Spleen (tissue), 11 donors: ENCODE data around the gene FHL2. TPM values are rescaled to one million over a fixed set of nuclear protein-coding genes. Genes with fewer than 3 reads are reported as not detected.

Source experiments
- DNase-seq: peaks from one replicate; pipeline ENCODE4 v3.0.0-alpha.2; 2020
- H3K27ac ChIP-seq, 8 donors: fragments of 200-600 bp; sonication (generic) in 7 of 8; 1 replicate in 4 of 8; 2 replicates in 4 of 8; pipeline versions ENCODE4 v1.5.0 to v1.8.0; 2016 to 2021; ENCODE audit warnings: inconsistent platforms in 4 of 8, mild to moderate bottlenecking in 4 of 8, moderate library complexity in 1 of 8
- H3K27me3 ChIP-seq, 7 donors: fragments of 200-600 bp; sonication (generic) in 6 of 7; replicated peaks in 1 of 7; 1 replicate in 4 of 7; 2 replicates in 3 of 7; pipeline versions ENCODE4 v1.5.0 to v1.8.0; 2016 to 2021; ENCODE audit warnings: inconsistent platforms in 3 of 7, mild to moderate bottlenecking in 1 of 7
- H3K36me3 ChIP-seq, 6 donors: fragments of 200-600 bp; sonication (generic) in 5 of 6; 1 replicate in 4 of 6; 2 replicates in 2 of 6; pipeline versions ENCODE4 v1.5.0 to v1.8.0; 2016 to 2021; ENCODE audit warnings: inconsistent platforms in 2 of 6
- H3K4me1 ChIP-seq, 6 donors: fragments of 200-600 bp; sonication (generic) in 5 of 6; 1 replicate in 3 of 6; 2 replicates in 3 of 6; pipeline versions ENCODE4 v1.5.0 to v1.8.0; 2016 to 2021; ENCODE audit warnings: inconsistent platforms in 3 of 6
- H3K4me3 ChIP-seq, 8 donors: fragments of 200-600 bp; sonication (generic) in 7 of 8; 1 replicate in 4 of 8; 2 replicates in 4 of 8; pipeline versions ENCODE4 v1.5.0 to v1.8.0; 2016 to 2021; ENCODE audit warnings: inconsistent platforms in 4 of 8, mild to moderate bottlenecking in 4 of 8, moderate library complexity in 2 of 8
- H3K9me3 ChIP-seq, 8 donors: fragments of 200-600 bp; sonication (generic) in 7 of 8; 1 replicate in 4 of 8; 2 replicates in 4 of 8; pipeline versions ENCODE4 v1.5.0 to v1.8.0; 2016 to 2021; ENCODE audit warnings: inconsistent platforms in 4 of 8
- POLR2A ChIP-seq, 3 donors: fragments of 450-650 bp; IDR thresholded peaks; one replicate each; pipeline ENCODE4 v1.5.1; 2017; ENCODE audit warnings: antibody characterized with exemption in 3 of 3, mild to moderate bottlenecking in 1 of 3
- POLR2AphosphoS5 ChIP-seq, 3 donors: sonication (generic); formaldehyde crosslinking; IDR thresholded peaks; one replicate each; pipeline ENCODE4 v1.5.1; 2017; ENCODE audit warnings: antibody characterized with exemption in 3 of 3
- WGBS, 5 donors: extraction: QIAGEN DNeasy Blood & Tissue Kit in 3 of 5; methylation state at CpG; one replicate each; pipeline versions ENCODE4 v1.1.5 to v1.1.7; 2013 to 2018; 5-methylcytosine and 5-hydroxymethylcytosine counted together
- intact Hi-C: fragments of 100-400 bp; cut with DNase I; formaldehyde crosslinking; loops from one replicate; pipeline ENCODE4 v1.15.0; 2023; ENCODE audit warnings: low total_unique reads
- polyA plus RNA-seq, 3 donors: library from polyadenylated mRNA; stranded (reverse); fragments of 200-250 nt; gene quantifications; one replicate each; pipeline ENCODE4 v1.2.1, GENCODE V29; 2013
- total RNA-seq, 7 donors: library from RNA; depleted of rRNA in 3 of 7; stranded (reverse); fragments of >200 nt in 3 of 7; fragmentation: NEBNext Ultra II Directional in 4 of 7; extraction: Animal tissue kit (Norgen Biotek cat#: 25700) in 4 of 7; gene quantifications; one replicate each; pipeline versions ENCODE4 v1.1.0 to v1.2.1, GENCODE V29; 2016 to 2021
- TF ChIP-seq, protein P1 (sequence below), 11 experiments: fragments of 200-600 bp in 7 of 11; fragments of 450-650 bp in 4 of 11; sonication (generic) in 4 of 11; IDR thresholded peaks in 8 of 11; conservative IDR thresholded peaks in 3 of 11; 1 replicate in 7 of 11; 2 replicates in 4 of 11; pipeline versions ENCODE4 v1.4.0 to v1.8.0; 2016 to 2021; ENCODE audit warnings: antibody characterized with exemption in 11 of 11, inconsistent platforms in 4 of 11, mild to moderate bottlenecking in 1 of 11
- donor health status: healthy with polysubstance abuse.
- donor health status: DM: no; HTN: no; CAD: no; lungs with moderate emphysema.
- donor health status: DM: no; HTN: no; CAD: no.
- donor health status: Bipolar disorder and iron deficiency.
- donor health status: healthy.
- donor health status: DM: no; HTN: no; CAD: no.
- donor health status: DM: yes; HTN: yes; CAD: no.

FHL2 gene
- total and polyA plus RNA-seq, 10 donors, result 6.8 to 27.4 (median 18.9) TPM

DNA sequence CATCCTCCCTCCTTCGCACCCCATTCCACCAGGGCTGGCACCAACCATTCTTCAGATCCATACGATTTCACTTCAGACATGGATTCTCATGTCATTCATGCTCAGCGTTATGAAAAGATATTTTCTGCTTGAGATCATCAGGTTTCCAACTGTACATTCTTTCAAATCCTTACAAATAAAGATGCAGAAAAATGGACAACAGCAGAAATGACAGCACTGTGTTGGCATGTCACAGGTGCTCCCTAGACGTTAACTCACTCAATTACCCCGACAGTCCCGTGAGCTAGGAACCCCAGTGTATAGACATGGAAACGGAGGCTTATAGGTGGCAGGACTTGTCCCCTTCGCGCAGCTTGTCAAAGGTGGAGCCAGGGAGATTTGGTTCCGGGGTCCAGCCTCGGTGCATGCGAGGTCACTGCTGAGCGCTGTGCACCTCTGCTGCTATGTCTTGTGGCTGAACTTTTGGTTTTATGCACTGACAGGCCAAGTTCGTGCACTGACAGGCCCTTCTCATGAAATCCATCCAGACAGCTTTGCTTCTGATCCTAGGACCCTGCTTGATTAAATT, 17.7 kb downstream of the FHL2 start:
- peaks cover 0 to 8% (median 0%) of the 10 kb centered on the region in 7 donors for H3K27me3 ChIP-seq
- WGBS, 5 donors, result 83 to 91% (median 88%) methylated on average over 14 of the region's 14 CpGs
- intact Hi-C loops, result no loop called here
- no peaks in the 10 kb centered on the region for H3K9me3 ChIP-seq
- H3K36me3 ChIP-seq, result peaks cover 0 to 26% (median 0%) of the 10 kb centered on the region in 6 donors
- H3K4me1 ChIP-seq, result peaks cover 0 to 44% (median 2%) of the 10 kb centered on the region in 6 donors
- no peak for DNase-seq
- no peak overlapping the region for H3K4me3 ChIP-seq
- H3K27ac ChIP-seq, result peak overlapping the region in 7 of 8 donors; percentile 29 to 83 (median 61)
- TF ChIP-seq, protein P1, sequence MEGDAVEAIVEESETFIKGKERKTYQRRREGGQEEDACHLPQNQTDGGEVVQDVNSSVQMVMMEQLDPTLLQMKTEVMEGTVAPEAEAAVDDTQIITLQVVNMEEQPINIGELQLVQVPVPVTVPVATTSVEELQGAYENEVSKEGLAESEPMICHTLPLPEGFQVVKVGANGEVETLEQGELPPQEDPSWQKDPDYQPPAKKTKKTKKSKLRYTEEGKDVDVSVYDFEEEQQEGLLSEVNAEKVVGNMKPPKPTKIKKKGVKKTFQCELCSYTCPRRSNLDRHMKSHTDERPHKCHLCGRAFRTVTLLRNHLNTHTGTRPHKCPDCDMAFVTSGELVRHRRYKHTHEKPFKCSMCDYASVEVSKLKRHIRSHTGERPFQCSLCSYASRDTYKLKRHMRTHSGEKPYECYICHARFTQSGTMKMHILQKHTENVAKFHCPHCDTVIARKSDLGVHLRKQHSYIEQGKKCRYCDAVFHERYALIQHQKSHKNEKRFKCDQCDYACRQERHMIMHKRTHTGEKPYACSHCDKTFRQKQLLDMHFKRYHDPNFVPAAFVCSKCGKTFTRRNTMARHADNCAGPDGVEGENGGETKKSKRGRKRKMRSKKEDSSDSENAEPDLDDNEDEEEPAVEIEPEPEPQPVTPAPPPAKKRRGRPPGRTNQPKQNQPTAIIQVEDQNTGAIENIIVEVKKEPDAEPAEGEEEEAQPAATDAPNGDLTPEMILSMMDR (IDR thresholded peaks at IDR 0.05 in 8 of 11, conservative IDR thresholded peaks at IDR 0.05 in 3 of 11), result no peak
- TF ChIP-seq POLR2AphosphoS5 (IDR thresholded peaks at IDR 0.05) (no peak), POLR2A (IDR thresholded peaks at IDR 0.05) (no peak)

- peaks cover 0 to 49% (median 2%) of the 10 kb centered on the region in 6 donors for H3K4me1 ChIP-seq
- intact Hi-C loops, result no loop called here
- no peak for DNase-seq
- peaks cover 0 to 5% (median 0%) of the 10 kb centered on the region in 7 donors for H3K27me3 ChIP-seq
- WGBS, 5 donors, result 40 to 48% (median 47%) methylated on average over 9 of the region's 9 CpGs
- H3K9me3 ChIP-seq, result no peaks in the 10 kb centered on the region
- TF ChIP-seq POLR2AphosphoS5 (IDR thresholded peaks at IDR 0.05) (peak in 1 of 3 donors; percentile 45), POLR2A (IDR thresholded peaks at IDR 0.05) (no peak)
- peak overlapping the region in 7 of 8 donors; percentile 29 to 83 (median 68) for H3K27ac ChIP-seq
- H3K36me3 ChIP-seq, result peaks cover 0 to 19% (median 0%) of the 10 kb centered on the region in 6 donors
- H3K4me3 ChIP-seq, result no peak overlapping the region
Observed at GRCh38 chr2:105380432-105381100, 18.3 kb downstream of the FHL2 start.

DNA sequence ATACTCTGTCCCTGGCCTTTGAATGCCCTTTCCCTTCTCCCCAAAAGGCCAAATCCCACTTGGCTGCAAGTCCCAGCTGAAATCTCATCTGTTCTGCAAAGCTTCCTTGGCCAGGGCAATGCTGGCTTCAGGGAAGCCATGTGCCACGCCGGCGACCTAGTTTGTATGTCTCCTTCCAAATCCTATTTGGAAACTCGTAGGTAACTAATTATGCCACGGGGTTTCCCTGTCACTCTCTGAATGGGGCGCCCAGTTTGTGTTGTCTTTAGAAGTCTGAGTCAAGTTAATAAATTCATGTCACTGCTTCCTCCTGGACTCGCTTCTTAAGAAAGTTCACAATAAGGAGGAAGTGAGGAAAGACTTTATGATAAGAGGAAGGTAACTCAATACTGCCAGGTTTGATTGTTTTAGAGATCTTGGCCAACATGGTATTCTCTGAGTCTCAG, 19.1 kb downstream of the FHL2 start:
- Histone ChIP-seq H3K36me3 (peaks cover 0 to 11% (median 0%) of the 10 kb centered on the region in 6 donors), H3K27me3 (peaks cover 0 to 5% (median 0%) of the 10 kb centered on the region in 7 donors), H3K4me3 (no peak overlapping the region), H3K9me3 (no peaks in the 10 kb centered on the region), H3K4me1 (peaks cover 0 to 52% (median 2%) of the 10 kb centered on the region in 6 donors), H3K27ac (peak overlapping the region in 7 of 8 donors; percentile 29 to 83 (median 68))
- WGBS, 5 donors, result 61 to 75% (median 69%) methylated on average over 7 of the region's 7 CpGs
- TF ChIP-seq POLR2A (IDR thresholded peaks at IDR 0.05) (no peak), POLR2AphosphoS5 (IDR thresholded peaks at IDR 0.05) (no peak)
- TF ChIP-seq, protein P1 (IDR thresholded peaks at IDR 0.05 in 8 of 11, conservative IDR thresholded peaks at IDR 0.05 in 3 of 11), result no peak
- intact Hi-C loops, result no loop called here
- no peak for DNase-seq

DNA sequence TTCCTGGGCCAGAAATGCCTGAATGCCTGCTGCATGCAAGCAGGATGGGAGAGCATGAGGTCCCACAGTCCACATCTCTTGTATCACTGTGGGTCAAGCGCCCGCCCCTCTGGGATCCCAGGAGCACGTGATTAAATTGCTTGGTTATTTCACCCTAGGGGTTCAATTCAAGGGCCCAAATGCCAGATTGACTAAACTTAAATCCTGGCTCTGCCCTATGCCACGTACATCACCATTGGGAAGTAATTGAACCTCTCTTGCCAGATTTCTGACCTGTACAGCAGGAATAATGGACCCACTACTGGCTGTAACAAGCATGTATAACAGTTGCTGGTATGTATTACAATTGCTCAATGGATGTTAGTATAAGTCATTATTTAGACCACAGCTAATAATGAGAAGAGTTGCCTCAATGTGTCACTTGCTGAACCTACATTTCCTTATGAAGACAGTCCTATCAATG, 19.9 kb downstream of the FHL2 start:
- Histone ChIP-seq H3K27ac (peak overlapping the region in 5 of 8 donors; percentile 8 to 83 (median 61)), H3K9me3 (no peaks in the 10 kb centered on the region), H3K4me3 (no peak overlapping the region), H3K36me3 (peaks cover 0 to 3% (median 0%) of the 10 kb centered on the region in 6 donors), H3K4me1 (peaks cover 0 to 57% (median 6%) of the 10 kb centered on the region in 6 donors), H3K27me3 (no peaks in the 10 kb centered on the region)
- 88 to 97% (median 89%) methylated on average over 4 of the region's 4 CpGs for WGBS, 5 donors
- TF ChIP-seq, protein P1 (IDR thresholded peaks at IDR 0.05 in 8 of 11, conservative IDR thresholded peaks at IDR 0.05 in 3 of 11), result no peak
- no peak for TF ChIP-seq POLR2AphosphoS5 (IDR thresholded peaks at IDR 0.05)
- TF ChIP-seq POLR2A (IDR thresholded peaks at IDR 0.05), result no peak
- intact Hi-C loops, result no loop called here
- no peak for DNase-seq
